Hepatocyte (in vitro differentiated cells): Measurements from ENCODE around the gene PPM1L.

ENCODE experiments used
- CTCF ChIP-seq: fragments of 200-600 bp; sonication (generic); IDR thresholded peaks from 2 replicates; pipeline ENCODE4 v1.5.1; 2016; ENCODE audit warnings: antibody characterized with exemption, mild to moderate bottlenecking; ENCODE audit not compliant: poor library complexity
- EZH2 ChIP-seq: fragments of 200-600 bp; sonication (generic); IDR thresholded peaks from 2 replicates; pipeline ENCODE4 v1.6.1; 2016; ENCODE audit warnings: antibody characterized with exemption, mild to moderate bottlenecking, borderline replicate concordance
- EZH2phosphoT487 ChIP-seq: fragments of 200-600 bp; sonication (generic); IDR thresholded peaks from one replicate; pipeline ENCODE4 v1.6.1; 2018; ENCODE audit warnings: antibody characterized with exemption, mild to moderate bottlenecking, low read depth, moderate library complexity; ENCODE audit not compliant: unreplicated experiment, severe bottlenecking

- peak; percentile 72 for TF ChIP-seq CTCF
- TF ChIP-seq EZH2: no peak
- no peak for TF ChIP-seq EZH2phosphoT487
Measured at GRCh38 chr3:160707187-160707794, 48.7 kb upstream of the PPM1L start.
